Uterus (tissue), 2 donors: ENCODE data around the gene RPS15.

Source experiments
- POLR2A ChIP-seq, 2 donors: fragments of 450-650 bp; IDR thresholded peaks; one replicate each; pipeline ENCODE4 v1.6.1; 2016; ENCODE audit warnings: antibody characterized with exemption in 2 of 2, mild to moderate bottlenecking in 1 of 2, moderate library complexity in 1 of 2
- TF ChIP-seq, protein P1 (sequence below), 4 experiments: fragments of 200-600 bp in 2 of 4; fragments of 450-650 bp in 2 of 4; sonication (generic) in 2 of 4; IDR thresholded peaks; one replicate each; pipeline ENCODE4 v1.5.1; 2016 to 2019; ENCODE audit warnings: antibody characterized with exemption in 4 of 4, mild to moderate bottlenecking in 2 of 4, moderate library complexity in 1 of 4

DNA sequence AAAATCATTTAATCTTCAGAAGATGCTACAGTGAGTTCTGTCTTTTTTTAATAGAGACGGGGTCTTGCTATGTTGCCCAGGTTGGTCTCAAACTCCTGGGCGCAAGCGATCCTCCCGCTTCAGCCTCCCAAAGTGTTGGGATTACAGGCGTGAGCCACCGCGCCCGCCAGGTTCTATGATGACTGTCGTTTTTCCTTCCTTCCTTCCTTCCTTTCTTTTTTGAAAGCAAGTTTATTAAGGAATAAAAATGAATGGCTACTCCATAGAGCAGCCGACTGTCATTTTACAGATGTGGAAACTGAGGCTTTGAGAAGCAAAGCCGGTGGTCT, 36.3 kb upstream of the RPS15 start:
- TF ChIP-seq, protein P1, sequence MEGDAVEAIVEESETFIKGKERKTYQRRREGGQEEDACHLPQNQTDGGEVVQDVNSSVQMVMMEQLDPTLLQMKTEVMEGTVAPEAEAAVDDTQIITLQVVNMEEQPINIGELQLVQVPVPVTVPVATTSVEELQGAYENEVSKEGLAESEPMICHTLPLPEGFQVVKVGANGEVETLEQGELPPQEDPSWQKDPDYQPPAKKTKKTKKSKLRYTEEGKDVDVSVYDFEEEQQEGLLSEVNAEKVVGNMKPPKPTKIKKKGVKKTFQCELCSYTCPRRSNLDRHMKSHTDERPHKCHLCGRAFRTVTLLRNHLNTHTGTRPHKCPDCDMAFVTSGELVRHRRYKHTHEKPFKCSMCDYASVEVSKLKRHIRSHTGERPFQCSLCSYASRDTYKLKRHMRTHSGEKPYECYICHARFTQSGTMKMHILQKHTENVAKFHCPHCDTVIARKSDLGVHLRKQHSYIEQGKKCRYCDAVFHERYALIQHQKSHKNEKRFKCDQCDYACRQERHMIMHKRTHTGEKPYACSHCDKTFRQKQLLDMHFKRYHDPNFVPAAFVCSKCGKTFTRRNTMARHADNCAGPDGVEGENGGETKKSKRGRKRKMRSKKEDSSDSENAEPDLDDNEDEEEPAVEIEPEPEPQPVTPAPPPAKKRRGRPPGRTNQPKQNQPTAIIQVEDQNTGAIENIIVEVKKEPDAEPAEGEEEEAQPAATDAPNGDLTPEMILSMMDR (IDR thresholded peaks at IDR 0.05): no peak
- no peak for TF ChIP-seq POLR2A (IDR thresholded peaks at IDR 0.05)
